HG02623 (cell line): Measurements from ENCODE around the gene PSMC6.
"Not testable (repeated sequence)": the region's sequence is repeated elsewhere in the genome, so short reads cannot be mapped to it uniquely, and the experiment has no call there.

Source experiments
- ATAC-seq: cut with Tn5 transposase; IDR thresholded peaks from one replicate; pipeline ENCODE4 v1.9.1; 2021; ENCODE audit warnings: moderate library complexity; ENCODE audit not compliant: unreplicated experiment

Gene PSMC6

DNA sequence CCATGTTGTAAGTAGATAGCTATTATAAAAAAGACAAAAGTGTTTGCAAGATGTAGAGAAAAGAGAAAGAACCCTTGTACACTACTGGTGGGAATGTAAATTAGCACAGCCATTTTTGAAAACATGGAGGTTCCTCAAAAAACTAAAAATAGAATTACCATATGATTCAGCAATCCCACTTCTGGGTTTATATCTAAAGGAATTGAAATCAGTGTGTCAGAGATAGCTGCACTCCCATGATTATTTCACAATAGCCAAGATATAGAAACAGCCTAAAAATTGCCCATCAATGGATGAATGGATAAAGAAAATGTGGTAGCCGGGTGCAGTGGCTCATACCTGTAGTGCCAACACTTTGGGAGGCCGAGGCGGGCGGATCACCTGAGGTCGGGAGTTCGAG is 9.2 kb downstream of the PSMC6 start:
- ATAC-seq, result no peak

DNA sequence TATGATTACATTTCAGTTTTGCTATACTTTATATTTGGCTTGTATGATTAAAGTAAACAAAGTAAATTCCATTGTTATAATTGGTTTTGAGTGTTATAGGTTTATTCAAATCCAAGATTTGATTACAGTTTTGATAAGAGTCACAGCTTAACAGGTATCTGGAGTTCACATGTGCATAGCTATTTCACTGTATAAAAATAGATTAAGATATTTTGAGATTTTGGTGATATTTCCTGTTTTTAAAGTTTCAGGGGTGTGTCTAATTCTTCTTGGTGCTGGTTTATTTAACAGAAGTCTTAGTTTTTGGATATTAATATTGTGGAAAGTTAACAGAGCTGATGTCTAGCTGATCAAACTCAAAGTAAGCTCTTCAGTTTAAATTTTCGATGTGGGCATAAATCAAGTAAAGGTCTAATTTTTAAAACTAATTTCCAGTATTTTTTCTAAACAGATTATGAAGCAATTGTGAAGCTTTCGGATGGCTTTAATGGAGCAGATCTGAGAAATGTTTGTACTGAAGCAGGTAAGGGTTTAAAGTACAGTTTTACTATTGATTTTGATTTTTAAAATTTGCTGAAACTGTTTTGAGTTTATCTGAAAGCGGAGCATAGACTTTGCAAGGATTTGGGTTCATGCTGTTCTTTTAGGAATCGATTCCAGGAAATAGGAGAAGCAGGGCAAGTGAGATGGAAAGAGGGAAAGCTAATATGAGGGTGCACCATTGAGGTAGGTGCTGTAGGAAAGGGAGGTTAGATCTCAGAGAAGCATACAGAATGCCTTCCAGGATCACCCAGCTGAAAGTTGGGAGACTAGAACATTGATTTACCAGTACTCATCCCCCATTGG is 16.7 kb downstream of the PSMC6 start:
- ATAC-seq, result no peak

DNA sequence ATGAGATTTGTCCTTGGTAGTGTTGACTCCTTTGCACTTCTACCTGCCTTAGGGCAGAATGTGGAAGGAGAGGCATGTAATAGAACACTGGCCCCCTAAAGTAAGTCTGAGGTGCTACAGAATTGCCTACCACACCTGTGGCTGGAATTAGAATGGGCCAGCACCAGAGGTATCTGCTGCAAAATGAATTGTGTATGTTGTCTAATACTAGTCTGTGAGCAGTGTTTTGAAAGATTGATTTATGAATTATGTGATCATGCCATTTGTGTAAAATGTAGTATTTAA is 17.3 kb downstream of the PSMC6 start:
- no peak for ATAC-seq

DNA sequence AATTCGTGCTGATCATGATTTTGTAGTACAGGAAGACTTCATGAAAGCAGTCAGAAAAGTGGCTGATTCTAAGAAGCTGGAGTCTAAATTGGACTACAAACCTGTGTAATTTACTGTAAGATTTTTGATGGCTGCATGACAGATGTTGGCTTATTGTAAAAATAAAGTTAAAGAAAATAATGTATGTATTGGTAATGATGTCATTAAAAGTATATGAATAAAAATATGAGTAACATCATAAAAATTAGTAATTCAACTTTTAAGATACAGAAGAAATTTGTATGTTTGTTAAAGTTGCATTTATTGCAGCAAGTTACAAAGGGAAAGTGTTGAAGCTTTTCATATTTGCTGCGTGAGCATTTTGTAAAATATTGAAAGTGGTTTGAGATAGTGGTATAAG is 20.5 kb downstream of the PSMC6 start:
- ATAC-seq, result not testable (repeated sequence)

DNA sequence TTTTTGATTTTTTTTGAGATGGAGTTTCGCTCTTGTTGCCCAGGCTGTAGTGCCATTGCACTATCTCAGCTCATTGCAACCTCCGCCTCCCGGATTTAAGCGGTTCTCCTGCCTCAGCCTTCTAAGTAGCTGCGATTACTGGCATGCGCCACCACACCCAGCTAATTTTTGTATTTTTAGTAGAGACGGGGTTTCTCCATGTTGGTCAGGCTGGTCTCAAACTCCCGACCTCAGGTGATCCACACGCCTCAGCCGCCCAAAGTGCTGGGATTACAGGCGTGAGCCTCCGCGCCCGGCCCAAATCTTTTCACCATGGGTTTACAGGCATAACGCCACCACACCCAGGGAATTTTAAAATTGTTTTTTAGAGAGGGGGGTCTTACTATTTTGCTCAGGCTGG is 22.0 kb downstream of the PSMC6 start:
- not testable (repeated sequence) for ATAC-seq

DNA sequence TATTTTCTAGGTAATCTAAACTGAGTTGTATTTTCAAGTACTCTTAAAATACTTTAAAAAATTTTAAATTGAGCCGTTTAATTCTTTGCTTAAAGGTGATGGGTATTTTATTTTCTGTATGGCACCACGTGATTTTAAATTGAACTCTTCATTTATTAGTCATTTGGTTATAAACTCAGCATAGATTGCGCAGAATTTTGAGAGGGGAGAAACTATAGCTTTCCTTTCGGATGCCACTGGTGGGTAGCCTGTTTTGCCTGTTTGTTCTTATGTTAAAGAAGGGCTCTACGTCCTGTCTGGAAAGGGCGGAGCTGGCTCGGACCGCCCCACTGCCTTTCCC is 22.6 kb downstream of the PSMC6 start:
- no peak for ATAC-seq

DNA sequence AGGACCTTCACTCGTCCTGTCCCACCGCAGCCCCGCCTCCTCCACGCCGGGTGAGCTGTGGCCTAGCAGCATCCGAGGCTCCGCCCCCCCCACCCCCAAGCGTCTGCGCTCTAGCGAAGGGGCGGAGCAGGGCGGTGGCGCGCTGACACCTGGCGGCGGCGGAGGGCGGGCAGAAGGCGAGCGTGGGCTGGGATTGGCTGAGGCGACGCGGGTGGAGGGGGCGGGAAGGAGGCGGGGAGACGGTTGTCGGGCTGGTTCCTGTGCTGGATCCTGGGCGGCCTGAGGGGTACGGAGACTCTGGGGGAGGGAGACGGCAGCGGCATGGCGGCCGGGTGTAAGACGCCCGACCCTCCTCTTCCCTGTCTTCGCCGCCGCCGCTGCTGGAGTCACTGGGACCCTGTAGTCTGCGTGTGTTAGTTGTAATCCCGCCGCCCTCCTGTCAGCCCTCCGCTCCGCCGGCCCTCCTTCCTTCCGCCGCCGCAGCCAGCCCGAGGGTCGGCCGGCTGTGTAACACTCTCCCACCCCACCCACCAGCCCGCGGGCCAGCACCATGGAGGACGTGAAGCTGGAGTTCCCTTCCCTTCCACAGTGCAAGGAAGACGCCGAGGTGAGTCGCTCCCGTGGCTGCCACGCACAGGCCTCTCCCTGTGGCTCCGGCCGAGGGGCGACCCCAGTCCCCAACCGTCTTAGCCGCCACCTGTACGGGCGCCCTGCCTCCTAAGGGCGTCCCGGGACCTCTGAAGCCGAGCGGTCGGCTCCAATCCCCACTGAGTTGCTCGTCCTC is 23.1 kb downstream of the PSMC6 start, which contains the start of gene STYX:
Gene STYX, plus strand, starts transcription at position 242 of the 784 bp plus-strand sequence. Its CDS starts 309 bp downstream, at position 551.
- peak; percentile 94 for ATAC-seq

DNA sequence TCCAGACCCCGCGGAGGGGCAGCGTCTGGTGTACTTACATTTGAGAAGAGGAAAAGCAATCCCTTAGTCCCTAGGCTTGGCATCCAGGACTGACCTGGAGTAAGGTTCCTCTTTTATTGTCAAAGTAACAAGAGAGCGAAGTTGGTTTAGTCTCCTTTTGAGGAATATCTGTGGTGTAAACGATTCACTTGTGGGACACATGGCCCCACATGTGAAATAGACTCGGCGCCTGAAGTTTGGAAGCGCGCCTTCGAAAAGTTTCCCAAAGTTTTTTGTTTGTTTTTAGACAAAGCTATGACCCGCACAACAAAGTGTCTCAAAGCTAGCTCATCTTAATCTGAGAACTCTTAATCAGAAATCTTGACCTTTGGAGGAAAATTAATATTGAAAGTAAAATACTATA is 23.7 kb downstream of the PSMC6 start:
- ATAC-seq, result no peak

DNA sequence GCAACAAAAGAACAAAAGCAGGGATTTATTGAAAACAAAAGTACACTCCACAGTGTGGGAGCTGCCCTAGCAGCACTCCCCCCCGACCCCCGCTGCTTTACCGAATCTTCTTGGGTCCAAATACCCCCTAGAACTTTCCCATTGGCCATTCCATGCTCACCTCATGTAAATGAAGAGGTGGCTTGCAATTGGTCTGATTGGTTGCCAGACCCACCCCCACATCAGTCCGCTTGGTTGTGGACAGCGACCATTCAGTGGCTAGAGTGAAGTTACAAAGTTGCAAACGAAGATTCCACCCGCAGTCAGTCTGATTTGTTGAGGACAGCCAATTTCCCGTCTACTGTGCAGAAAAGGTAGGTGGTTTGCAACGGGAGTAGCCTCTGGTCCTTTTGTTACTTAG is 26.8 kb downstream of the PSMC6 start:
- no peak for ATAC-seq

DNA sequence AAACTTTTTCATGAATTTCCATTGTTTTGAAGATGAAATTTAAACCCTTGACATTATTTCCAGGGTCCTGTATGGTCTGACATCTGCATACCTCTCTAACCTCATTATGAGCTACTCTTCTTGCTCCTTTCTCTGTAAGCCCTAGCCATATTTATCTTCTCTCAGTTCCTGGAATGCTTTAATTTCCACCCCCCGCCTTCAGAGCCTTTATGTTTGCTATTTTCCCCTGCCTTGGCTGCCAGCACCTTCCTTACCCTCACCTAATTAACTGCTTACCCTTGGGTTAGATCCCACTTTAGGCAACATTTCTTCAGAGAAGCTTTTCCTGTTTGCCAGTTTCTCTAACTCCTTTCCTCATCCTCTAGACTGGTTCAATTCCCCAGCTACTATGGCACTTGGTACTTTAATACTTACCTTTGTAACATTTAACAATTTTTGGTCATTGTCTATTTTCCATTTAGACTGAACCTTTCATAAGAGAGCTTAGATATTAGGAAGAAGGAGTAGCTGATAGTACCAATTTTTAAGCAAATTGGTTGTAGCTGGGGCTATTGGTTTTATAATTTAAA is 29.0 kb downstream of the PSMC6 start:
- ATAC-seq, result no peak

DNA sequence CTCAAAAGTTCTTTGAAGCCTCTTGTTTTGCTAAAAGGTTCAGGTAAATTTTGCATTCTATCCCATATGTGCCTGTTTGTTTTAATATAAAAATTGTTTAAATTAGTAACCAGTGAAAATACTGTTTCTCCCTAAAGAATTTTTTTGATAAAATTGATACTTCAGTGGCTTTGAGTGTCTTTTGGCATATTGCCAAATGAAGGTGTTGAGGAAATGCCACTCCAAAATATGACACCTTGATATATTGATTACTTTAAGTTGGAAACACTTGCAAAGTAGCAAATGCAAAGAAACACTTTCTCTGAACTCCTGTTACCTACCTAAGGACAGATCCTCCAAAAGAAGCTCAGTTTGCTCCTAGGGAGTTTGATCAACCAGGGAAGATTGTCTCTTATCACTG is 31.4 kb downstream of the PSMC6 start:
- no peak for ATAC-seq

DNA sequence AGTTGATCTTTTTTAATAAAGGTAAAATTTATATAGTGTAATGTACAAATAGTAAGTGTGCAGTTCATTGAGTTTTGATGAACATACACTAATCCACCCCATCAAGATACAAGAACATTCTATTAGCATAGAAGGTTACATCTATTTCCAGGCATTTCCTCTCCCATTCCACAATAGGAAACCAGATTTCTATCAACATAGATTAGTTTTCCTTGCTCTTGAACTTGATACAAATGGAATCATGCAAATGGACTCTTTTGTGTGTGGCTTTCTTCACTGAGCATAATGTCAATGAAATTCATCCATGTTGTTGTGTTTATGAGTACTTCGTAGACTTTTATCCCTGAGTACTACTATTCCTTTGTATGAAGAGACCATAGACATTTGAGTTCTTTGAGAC is 33.8 kb downstream of the PSMC6 start:
- no peak for ATAC-seq

DNA sequence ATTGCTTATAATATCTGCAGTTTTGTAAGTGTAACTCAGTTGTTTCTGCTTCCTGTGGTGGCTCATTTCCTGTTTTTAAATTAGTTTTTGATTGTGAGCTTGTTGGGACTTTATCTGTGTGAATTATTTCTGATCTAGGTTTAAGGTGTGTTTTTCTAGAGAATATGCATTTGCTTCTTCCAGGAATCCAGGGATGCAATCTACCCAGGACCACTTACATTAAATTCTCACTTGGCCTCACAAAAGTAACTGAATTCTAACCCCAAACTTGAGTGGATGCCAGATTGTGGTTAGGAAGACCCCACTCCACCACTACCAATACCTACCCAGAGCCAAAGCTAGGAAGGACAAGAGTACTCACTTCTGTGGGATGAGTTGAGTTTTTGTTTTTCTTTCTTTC is 34.9 kb downstream of the PSMC6 start:
- ATAC-seq, result no peak

DNA sequence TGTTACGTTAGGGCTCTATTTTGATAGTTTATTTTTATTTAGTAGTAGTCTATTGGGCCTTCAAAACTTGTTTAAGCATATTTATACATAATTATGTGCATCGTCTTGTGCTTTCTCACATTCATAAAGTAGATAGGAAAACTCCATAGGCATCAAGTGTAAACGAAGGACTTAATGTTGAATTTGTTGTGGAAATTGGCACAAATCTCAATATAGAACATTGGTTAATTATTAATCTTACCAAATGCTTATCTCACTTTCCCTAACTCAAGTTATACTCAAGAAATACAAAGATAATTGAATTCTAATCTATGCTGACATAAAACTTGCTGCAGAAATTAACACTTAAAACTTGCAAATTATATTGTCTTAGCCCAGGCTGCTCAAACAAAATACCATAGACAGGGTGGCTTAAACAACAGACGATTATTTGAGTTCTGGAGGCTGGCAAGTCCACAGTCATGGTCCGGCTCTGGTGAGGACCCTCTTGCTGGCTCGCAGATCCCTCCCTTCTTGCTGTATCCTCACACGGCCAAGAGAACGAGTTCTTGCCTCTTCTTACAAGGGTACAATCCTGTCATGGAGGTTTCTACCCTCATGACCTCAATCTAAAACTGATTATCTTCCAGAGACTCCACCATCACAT is 41.8 kb downstream of the PSMC6 start:
- no peak for ATAC-seq

DNA sequence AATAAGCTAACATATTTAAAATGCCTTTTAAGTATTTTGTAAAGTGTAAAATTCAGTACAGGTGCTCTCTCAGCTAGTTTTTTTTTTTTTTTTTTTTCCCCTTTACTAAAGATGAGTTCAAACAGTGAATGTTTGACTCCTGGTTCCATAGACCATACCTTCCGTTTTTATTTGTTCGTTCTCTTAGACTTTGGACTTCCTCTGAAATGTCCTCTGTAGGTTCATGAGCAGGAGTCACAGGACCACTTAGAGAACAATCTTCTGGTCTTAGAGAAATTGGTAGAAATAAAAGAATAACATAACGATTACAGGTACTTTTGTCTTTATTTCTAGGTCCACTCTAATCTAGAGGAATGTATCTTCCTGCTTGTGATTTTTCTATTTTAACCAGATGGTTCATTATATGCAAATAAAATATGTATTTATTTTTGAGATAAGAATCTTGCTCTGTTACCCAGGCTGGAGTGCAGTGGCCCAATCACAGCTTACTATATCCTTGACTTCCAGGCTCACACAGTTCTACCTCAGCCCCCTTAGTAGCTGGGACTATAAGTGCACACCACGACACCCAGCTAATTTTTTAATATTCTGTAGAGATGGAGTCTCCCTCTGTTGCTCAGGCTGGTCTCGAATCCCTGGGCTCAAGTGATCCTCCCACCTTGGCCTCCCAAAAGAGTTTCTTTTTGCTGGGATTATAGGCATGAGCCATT is 48.8 kb downstream of the PSMC6 start:
- ATAC-seq, result no peak

DNA sequence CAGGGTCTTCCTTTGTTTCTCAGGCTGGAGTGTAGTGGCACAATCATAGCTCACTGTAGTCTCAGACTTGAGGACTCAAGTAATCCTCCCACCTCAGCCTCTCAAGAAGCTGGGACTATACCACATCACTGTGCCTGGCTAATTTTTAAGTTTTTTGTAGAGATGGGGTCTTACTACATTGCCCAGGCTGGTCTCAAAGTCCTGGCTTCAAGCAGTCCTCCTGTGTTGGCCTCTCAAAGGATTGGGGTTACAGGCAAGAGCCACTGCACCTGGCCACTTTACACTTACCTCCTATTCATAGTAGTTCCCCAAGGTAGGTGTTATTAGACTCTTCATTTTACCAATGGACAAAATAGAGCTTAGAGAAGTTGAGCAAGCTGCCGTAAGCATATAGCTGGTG is 52.1 kb downstream of the PSMC6 start:
- no peak for ATAC-seq

DNA sequence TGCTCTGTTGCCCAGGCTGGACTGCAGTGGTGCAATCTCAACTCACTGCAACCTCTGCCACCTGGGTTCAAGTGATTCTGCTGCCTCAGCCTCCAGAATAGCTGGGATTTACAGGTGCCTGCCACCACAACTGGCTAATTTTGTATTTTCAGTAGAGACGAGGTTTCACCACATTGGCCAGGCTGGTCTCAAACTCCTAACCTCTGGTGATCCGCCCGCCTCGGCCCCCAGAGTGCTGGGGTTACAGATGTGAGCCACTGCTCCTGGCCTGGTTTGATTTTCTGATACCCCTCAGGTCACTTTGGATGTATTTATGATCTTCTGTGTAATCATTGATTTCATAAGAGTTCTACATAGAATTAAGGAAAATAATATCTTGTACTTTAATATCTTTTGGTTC is 55.9 kb downstream of the PSMC6 start:
- ATAC-seq, result not testable (repeated sequence)

DNA sequence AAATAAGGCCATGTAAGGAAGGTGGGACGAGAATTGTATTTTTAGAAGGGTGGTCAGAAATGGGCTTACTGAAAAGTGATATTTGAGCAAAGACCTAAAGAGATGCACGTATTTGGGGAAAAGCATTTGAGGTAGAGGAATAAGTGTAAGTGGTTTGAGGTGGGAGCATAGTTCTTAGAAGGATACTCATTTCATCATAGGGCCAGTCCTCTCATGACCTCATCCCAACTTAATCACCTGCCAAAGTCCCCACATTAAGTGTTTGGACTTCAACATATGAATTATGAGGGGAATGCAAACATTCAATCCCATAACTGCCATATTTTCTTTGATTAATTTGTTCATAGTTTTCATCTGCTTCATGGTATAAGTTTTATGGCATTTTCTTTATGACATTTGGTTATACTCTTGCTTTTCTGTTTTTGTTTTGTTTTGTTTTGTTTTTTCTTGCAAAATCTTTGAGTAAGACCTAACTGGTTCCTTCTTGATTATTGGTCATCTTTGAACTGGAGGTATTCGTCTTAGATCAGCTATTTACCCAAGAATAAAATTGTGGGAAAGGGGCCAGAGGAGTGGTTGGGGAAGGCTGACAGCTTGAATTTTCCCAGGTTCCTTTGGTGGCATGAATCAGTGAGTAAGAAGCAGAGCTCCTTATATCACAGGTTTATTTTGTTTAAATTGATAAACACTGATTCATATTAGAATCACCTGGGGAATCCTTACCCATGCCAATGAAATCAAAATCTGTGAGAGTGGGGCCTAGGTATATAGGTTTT is 60.2 kb downstream of the PSMC6 start:
- ATAC-seq, result no peak

DNA sequence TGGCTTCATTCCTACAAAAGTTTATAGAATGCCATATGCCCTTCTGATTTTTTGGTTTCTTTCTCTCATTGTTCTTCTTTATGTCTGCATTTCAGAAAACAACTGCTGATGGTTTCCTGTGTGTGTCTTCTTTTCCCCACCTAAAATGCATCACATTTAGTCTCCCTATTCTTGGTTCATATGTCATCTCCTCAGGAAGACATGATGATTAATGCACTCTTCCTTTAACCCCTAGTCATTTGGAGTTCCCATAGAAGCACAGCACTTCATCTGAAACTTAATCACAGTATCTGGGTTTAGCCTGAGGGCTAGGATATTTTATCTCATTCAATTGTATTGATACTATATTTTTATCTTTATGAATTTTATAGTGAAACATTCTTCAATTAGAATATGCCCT is 62.9 kb downstream of the PSMC6 start:
- no peak for ATAC-seq

DNA sequence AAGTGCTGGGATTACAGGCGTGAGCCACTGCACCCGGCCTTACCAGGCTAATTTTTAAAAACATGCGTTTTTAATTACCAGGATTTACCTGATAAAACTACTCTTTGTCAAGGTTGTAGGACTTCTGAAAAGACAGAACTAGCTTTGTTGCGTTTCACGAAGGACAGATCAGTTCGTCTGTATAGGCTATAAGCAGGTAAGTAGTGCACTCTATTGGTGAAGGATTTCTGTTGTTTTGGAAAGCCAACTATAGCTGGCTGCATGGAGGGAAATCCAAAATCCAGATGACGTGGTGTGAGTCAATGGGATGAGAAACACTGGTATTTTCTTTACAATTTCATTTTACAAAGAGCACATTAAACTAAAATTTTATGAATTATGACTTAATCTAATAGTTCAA is 69.8 kb downstream of the PSMC6 start:
- ATAC-seq, result no peak
